Tibial artery (tissue), 4 donors: ENCODE data around the gene CD200R1L.

Source experiments
- DNase-seq, 2 donors: peaks; one replicate each; pipeline ENCODE4 v3.0.0-alpha.2; 2019
- H3K27ac ChIP-seq, 2 donors: fragments of 200-600 bp; sonication (generic) in 1 of 2; 1 replicate in 1 of 2; 2 replicates in 1 of 2; pipeline ENCODE4 v1.5.1; 2018 to 2019; ENCODE audit warnings: mild to moderate bottlenecking in 1 of 2
- H3K27me3 ChIP-seq, 2 donors: fragments of 200-600 bp; sonication (generic) in 1 of 2; one replicate each; pipeline versions ENCODE4 v1.5.1 to v1.6.0; 2016 to 2019
- H3K36me3 ChIP-seq, 3 donors: fragments of 200-600 bp; sonication (generic) in 2 of 3; one replicate each; pipeline ENCODE4 v1.5.1; 2016 to 2019; ENCODE audit warnings: mild to moderate bottlenecking in 2 of 3
- H3K4me1 ChIP-seq, 4 donors: fragments of 200-600 bp; sonication (generic) in 2 of 4; 1 replicate in 3 of 4; 2 replicates in 1 of 4; pipeline ENCODE4 v1.5.1; 2016 to 2019
- H3K4me3 ChIP-seq, 2 donors: fragments of 200-600 bp; sonication (generic) in 1 of 2; 1 replicate in 1 of 2; 2 replicates in 1 of 2; pipeline ENCODE4 v1.5.1; 2018 to 2019; ENCODE audit warnings: mild to moderate bottlenecking in 2 of 2
- H3K9me3 ChIP-seq, 3 donors: fragments of 200-600 bp; sonication (generic) in 1 of 3; one replicate each; pipeline ENCODE4 v1.5.1; 2016 to 2019
- intact Hi-C: fragments of 100-400 bp; cut with DNase I; formaldehyde crosslinking; loops from one replicate; pipeline ENCODE4 v1.15.0; 2023; ENCODE audit warnings: low total_unique reads
- TF ChIP-seq, protein P1 (sequence below), 2 experiments: fragments of 200-600 bp in 1 of 2; fragments of 450-650 bp in 1 of 2; IDR thresholded peaks; one replicate each; pipeline ENCODE4 v1.5.1; 2017 to 2019; ENCODE audit warnings: antibody characterized with exemption in 2 of 2, mild to moderate bottlenecking in 1 of 2, moderate library complexity in 1 of 2

The CD200R1L gene

DNA sequence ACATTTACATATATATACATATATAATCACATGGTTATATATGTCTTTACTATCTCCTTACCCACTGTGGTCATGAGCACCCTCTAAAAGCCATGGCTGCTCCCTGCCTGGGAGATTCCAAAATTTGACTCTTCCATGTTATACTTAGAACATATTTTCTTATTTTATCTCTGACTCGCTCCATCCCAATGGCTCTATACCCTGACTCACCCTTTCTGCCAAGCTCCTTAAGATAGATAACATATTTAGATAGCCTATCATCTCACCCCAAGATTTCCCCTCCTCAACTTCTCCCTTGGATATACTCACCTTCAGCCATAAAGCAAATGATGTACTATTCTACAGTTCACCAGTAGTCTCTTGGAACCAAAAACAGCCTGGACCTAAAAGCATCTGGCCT, 65.1 kb downstream of the CD200R1L start:
- DNase-seq = no peak
- Histone ChIP-seq H3K27me3 (no peaks in the 10 kb centered on the region), H3K36me3 (no peaks in the 10 kb centered on the region), H3K4me3 (no peak overlapping the region), H3K9me3 (no peaks in the 10 kb centered on the region), H3K27ac (no peak overlapping the region), H3K4me1 (peaks cover 0 to 36% (median 6%) of the 10 kb centered on the region in 4 donors)
- TF ChIP-seq, protein P1, sequence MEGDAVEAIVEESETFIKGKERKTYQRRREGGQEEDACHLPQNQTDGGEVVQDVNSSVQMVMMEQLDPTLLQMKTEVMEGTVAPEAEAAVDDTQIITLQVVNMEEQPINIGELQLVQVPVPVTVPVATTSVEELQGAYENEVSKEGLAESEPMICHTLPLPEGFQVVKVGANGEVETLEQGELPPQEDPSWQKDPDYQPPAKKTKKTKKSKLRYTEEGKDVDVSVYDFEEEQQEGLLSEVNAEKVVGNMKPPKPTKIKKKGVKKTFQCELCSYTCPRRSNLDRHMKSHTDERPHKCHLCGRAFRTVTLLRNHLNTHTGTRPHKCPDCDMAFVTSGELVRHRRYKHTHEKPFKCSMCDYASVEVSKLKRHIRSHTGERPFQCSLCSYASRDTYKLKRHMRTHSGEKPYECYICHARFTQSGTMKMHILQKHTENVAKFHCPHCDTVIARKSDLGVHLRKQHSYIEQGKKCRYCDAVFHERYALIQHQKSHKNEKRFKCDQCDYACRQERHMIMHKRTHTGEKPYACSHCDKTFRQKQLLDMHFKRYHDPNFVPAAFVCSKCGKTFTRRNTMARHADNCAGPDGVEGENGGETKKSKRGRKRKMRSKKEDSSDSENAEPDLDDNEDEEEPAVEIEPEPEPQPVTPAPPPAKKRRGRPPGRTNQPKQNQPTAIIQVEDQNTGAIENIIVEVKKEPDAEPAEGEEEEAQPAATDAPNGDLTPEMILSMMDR (IDR thresholded peaks at IDR 0.05) = no peak
- intact Hi-C loops = no loop called here

DNA sequence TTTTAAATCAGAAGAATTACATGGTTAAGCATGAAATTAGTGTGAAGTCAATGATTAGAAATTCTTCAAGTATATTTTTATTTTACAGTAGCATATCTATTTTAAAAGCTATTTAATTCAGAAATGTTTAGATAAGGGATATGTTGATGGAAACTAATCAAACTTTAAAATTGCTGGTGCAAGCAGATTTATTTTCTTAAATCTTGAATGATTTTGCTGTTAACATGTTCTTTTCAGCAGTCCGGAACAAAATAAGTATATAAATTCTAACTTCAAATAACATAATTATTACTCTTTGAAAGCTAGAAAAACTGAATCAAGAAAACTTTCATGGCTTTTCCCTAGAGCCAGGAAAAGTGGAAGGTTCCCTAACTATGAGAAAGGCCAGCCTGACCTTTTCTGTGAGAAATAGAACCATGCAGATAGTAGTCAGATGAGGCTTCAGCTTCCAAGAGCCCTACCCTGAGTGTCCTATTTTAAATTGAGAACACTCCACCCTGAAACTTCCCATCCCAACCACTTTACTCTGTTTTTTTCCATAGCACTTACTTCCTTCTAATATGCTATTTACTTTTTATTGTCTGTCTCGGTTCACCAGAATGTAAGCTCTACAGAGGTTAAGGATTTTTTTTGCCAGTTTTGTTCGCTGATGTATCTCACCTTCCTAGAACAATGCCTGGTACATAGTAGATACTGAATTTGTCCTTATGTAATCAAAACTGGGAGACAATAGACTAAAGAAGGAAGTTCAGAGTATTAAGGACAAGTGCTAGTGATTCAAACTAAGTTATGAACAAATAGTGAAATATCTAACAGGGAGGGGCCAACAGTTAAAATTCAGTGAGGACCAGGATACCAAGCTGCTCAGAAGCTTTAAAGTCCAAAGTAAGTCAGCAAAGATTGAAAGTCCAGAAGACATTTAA, 66.8 kb downstream of the CD200R1L start:
- Histone ChIP-seq H3K36me3 (no peaks in the 10 kb centered on the region), H3K4me3 (no peak overlapping the region), H3K9me3 (no peaks in the 10 kb centered on the region), H3K4me1 (peaks cover 0 to 43% (median 11%) of the 10 kb centered on the region in 4 donors), H3K27me3 (no peaks in the 10 kb centered on the region), H3K27ac (no peak overlapping the region)
- DNase-seq = no peak
- intact Hi-C loops = no loop called here
- TF ChIP-seq, protein P1 (IDR thresholded peaks at IDR 0.05) = no peak

DNA sequence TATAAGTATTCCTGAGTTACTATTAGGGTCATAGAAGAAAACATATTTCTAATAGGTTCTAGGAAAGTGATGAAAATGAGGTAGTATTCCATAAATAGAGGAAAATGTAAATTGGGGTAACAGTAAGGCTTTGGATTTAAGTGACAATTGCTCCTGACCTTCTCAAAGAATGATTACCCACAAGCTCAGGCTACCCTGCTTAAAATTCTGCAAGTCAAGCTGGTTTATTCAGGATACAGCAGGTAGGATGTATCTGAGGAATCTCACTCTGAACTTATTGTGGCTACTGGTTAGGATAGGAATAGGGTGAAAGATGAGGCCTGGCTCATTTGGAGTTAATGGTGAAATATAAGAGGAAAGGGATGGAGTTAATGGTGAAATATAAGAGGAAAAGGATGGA, 67.7 kb downstream of the CD200R1L start:
- TF ChIP-seq, protein P1 (IDR thresholded peaks at IDR 0.05) = no peak
- intact Hi-C loops = no loop called here
- no peaks in the 10 kb centered on the region for H3K36me3 ChIP-seq

DNA sequence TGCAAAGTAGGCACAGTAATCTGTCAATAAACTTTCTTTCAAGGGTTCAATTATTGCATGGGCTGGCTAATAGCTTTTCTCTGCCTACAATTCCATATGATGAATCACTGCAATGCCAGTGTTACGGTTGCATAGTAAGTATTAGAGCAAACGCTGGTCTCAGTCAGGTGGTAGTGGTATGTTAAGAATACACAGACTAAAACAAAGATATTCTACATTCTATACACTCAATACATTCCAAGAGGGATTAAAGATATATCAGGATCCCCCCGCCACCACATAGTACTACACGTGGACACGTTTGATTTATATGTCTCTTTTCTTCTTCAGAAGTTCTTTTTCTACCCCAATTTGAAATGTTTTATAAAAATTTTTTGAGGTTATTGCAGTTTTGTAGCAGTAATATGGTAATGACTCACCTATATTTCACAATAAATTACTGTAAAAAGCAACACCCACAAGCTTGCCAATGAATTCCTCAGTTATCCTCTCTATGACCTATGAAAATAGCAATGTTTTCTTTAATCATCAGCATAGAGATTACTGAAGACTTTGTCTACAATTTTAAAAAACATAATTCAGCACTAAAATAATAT, 68.2 kb downstream of the CD200R1L start:
- H3K36me3 ChIP-seq = no peaks in the 10 kb centered on the region
- DNase-seq = no peak
- TF ChIP-seq, protein P1 (IDR thresholded peaks at IDR 0.05) = no peak
- no peak overlapping the region for H3K27ac ChIP-seq
- H3K4me3 ChIP-seq = no peak overlapping the region
- H3K4me1 ChIP-seq = peaks cover 0 to 47% (median 11%) of the 10 kb centered on the region in 4 donors
- intact Hi-C loops = no loop called here
- H3K27me3 ChIP-seq = no peaks in the 10 kb centered on the region
- H3K9me3 ChIP-seq = no peaks in the 10 kb centered on the region

More for the DNA sequence above, 67.7 kb downstream of the CD200R1L start:
- peaks cover 0 to 47% (median 11%) of the 10 kb centered on the region in 4 donors for H3K4me1 ChIP-seq
- H3K27me3 ChIP-seq = no peaks in the 10 kb centered on the region
- no peak overlapping the region for H3K4me3 ChIP-seq
- no peak for DNase-seq
- no peaks in the 10 kb centered on the region for H3K9me3 ChIP-seq
- no peak overlapping the region for H3K27ac ChIP-seq

DNA sequence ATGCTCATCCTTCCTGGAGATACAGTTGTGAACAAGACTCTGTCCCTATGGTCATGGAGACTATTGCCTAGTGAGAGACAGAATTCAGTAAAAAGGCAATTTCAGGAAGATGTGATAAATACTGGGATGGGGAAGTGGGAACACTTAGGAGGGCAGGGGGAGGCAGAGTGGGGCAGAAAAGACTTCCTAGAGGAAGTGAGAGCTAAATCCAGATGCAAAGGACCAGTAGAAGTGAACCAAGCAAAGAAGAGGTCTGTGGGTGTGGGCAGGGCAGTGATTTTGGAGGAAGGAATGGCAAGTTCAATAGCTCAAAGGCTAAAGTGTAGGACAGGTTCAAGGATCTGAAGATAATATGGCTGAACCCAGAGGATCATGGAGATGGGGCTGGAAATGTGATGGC, 68.9 kb downstream of the CD200R1L start:
- DNase-seq = no peak
- TF ChIP-seq, protein P1 (IDR thresholded peaks at IDR 0.05) = no peak
- no peaks in the 10 kb centered on the region for H3K36me3 ChIP-seq
- no peaks in the 10 kb centered on the region for H3K27me3 ChIP-seq
- H3K27ac ChIP-seq = no peak overlapping the region
- H3K4me3 ChIP-seq = no peak overlapping the region
- peaks cover 0 to 48% (median 11%) of the 10 kb centered on the region in 4 donors for H3K4me1 ChIP-seq
- intact Hi-C loops = no loop called here
- H3K9me3 ChIP-seq = no peaks in the 10 kb centered on the region
